HUDEP-2 (cell line): ENCODE data around the gene POU6F1.
A peak's percentile ranks its signal among the peaks of the same experiment; 100 is the strongest.
"Not testable (repeated sequence)": the region's sequence is repeated elsewhere in the genome, so short reads cannot be mapped to it uniquely, and the experiment has no call there.

ENCODE experiments used
- DNase-seq, 76 experiments: peaks; one replicate each; lab custom pipeline; 2025; ENCODE audit not compliant: unreplicated experiment in 76 of 76; lab: John Stamatoyannopoulos, UW

The POU6F1 gene

DNA sequence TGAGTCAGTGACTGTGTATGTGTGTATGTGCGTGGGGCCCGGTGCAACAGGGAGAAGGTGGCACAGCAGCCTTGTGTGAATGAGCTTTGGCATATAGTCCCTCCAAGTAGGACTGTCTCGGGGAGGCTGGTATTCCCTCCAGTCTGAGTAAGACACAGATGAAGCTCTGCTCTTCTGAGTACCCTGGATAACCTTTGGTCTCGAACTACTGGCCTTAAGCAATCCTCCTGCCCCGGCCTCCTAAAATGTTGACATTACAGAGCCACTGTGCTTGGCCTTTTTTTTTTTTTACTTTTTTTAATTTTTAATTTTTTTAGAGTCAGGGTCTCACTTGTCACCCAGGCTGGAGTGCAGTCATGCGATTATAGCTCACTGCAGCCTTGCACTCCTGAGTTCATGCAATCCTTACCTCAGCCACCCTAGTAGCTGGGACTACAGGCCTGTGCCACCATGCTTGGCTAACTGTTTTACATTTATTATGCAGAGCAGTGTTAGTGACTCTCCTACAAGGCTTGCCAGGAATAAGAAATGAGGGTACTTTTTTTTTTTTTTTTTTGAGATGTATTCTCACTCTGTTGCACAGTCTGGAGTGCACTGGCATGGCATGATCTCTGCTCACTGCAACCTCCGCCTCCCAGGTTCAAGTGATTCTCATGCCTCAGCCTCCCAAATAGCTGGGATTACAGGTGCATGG is 11.4 kb upstream of the POU6F1 start:
- no peak for DNase-seq

DNA sequence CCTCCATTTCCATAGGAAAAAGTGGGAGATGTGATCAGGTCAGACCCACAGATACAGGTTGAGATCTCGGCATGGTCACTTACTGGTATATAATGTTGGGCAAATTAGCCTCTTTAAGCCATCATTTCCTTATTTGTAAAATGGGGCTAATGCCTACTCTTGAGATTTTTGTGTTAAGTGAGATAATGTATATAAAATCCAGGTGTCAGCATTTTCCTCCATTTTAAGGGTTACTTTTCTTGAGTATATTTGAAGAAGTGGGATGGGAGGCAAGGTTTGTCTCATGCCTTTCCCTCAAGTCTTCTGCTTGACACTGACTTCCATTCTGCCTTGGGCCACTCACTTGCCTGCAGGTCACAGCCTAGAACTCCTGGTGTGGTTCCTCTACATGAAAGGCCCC is 10.1 kb upstream of the POU6F1 start:
- no peak for DNase-seq

DNA sequence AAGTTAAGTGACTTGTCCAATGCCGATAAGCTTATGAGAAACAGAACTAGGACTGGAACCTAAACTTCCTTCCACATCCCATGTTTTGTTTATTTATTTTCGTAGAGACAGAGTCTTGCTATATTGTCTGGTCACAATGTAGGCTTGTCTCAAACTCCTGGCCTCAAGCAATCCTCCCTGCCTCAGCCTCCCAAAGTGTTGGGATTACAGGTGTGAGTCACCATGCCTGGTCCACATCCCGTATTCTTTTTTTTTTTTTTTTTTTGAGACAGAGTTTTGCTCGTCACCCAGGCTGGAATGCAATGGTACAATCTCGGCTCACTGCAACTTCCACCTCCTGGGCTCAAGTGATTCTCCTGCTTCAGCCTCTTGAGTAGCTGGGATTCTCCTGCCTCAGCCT is 9.2 kb upstream of the POU6F1 start:
- not testable (repeated sequence) for DNase-seq

DNA sequence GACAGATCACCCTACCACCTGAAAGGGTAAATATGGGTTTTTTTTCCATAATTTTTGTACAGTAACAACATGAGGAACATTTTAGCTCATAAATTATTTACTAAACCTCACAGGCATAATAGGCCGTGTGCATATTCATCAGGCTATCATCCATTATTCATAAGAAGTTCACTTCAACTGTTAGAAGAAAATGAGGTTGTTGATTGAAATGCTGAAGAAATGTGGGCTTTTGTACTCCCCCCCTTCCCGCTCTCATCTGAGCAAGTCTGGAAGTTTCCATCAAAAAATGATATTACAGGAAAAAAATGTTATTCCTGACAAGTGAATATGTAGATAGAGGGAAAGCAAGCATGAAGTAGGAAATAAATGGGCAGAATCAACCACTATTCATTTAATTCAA is 7.9 kb upstream of the POU6F1 start:
- DNase-seq: no peak

DNA sequence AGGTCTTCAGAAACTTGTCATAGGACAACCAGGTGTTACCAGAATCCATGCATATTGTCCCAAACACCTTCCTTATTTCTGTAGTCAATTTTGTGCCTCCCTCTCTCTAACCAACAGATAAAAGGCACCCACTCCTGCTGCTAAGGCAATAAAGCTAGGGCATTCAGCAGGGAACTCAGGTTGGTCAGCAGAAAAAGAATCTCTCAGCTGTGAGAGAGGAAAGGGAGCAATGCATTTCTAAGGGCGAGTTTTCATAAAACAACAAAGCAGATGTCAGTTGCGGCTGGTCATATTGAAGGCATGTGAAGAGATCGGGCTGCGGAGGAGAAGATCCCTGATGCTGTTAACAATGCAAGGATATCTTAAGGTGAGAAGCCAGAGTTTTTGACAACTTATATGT is 7.4 kb upstream of the POU6F1 start:
- DNase-seq: no peak

DNA sequence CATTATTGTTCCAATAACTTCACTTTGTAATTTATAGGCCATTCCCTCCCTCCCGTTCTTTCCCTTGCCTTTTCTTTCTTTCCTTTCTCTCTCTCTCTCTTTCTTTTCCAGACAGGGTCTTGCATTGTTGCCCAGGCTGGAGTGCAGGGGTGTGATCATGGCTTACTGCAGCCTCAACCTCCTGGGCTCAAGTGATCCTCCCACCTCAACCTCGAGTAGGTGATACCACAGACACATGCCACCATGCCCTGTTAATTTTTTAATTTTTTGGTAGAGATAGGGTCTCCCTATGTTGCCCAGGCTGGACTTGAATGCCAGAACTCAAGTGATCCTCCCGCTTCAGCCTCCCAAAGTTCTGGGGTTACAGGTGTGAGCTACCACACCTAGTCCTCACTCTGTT is 6.8 kb upstream of the POU6F1 start:
- no peak for DNase-seq

DNA sequence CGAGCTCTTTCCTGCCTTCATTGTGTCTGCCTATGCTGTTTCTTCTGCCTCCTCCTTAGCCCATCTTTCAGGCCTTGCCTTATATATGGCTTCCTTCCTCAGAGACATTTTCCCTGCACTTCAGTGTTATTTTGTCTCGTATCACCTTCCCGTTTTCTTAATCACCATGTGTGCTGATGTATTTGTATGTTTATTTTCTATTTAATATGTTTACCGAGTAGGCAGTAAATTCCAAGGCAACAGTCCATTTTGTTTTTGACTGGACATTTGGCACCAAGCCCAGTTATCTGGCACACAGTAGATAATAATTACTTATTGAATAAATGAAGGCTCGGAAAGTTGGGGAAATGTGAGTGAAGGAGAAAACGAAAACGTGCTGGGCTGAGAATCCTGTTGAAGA is 4.6 kb upstream of the POU6F1 start:
- no peak for DNase-seq

DNA sequence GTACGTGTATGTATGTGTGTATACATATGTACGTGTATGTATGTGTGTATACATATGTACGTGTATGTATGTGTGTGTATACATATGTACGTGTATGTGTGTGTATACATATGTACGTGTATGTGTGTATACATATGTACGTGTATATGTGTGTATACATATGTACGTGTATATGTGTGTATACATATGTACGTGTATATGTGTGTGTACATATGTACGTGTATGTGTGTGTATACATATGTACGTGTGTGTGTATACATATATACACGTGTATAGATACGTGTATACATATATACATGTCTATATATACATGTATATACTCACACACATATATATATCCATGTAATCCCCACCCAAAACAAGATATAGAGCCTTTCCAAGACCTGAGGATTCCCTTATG is 2.0 kb upstream of the POU6F1 start:
- not testable (repeated sequence) for DNase-seq

DNA sequence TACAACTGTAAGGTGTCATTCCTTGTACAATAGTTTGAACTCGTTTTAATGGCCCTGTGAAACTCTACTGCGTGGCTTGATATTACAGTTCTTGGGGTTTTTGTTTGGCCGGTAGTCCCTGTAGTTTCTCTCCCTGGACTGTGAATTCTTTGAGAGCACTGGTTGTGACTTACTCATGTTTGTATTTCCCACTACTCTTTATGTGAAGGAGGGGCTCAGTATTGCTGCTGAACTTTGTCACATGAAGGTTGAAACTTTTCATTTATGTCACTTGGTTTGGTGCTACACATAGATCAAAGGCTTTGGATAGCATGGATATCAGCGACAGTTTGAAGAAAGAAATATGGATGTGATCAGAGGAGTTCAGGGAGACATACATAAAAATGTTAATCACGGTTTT is 1.5 kb upstream of the POU6F1 start:
- DNase-seq: peak in 3 of 76 experiments; percentile 2 to 35 (median 26)

DNA sequence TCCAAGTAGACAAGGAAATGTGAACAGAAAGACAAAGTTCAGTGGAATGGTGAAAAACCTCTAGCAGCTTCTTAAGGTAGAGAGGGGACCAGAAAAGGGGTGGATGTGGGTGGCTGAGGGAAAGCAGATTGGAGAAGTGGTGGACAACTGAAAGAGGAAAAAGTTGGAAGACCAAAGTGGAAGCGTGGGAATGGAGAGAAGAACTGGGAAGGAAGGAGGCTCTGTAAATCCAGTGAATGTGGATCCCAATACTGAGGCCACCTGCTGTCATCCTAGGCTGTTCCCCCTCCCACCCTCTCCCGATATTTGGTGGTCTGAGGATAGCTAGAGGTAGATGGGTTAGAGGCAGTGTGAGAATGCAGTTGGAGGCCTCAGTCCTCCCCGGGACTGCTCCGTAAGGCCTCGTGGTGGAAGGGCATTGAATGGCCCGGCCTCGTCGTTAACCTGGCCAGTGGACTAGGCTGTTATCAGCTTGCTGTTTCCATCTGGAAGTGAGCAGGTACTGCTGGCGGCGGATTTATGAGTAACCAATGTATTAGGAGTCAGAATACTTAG is 822 bp upstream of the POU6F1 start:
- DNase-seq: peak in 40 of 76 experiments; percentile 4 to 64 (median 26)

DNA sequence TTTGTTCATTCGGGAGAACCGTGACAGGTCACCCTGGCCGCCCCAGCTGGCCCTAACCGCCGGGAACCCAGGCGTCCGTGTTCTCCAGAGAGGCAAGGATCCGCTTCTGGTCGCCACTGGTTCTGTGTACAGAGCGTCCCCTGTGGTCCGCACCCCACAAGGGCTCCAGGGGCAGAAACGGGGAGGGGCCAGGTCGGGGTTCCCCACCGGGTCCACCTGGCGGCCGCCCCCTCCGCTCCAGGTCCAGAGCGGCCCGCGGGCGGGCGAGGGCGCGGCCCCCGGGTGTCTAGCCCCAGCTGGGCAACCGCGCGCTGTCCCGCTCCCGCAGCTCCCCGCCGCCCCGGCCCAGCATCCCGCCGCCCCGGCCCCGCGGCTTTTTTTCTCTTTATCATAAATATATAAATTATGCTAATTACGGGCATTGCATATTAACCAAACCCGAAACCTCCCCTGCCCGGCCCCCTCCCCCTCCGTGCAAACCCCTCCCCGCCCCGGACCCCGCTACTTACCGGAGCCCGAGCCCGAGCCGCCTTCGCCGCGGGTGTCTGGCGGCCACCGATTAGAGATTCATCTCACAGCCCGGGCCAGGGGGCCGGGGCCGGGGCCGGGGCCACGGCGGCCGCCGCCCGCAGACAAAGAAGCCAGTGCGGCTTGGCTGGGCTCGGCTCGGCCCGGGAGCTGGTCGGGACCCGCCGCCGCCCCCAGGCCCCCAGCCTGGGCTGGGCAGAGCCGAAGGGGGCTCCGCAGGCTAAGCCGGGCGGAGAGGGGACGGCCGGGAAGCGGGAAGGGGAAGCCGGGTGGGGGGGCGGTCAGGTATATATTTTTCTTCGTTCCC is 512 bp downstream of the POU6F1 start:
- peak in 40 of 76 experiments; percentile 7 to 53 (median 31) for DNase-seq

DNA sequence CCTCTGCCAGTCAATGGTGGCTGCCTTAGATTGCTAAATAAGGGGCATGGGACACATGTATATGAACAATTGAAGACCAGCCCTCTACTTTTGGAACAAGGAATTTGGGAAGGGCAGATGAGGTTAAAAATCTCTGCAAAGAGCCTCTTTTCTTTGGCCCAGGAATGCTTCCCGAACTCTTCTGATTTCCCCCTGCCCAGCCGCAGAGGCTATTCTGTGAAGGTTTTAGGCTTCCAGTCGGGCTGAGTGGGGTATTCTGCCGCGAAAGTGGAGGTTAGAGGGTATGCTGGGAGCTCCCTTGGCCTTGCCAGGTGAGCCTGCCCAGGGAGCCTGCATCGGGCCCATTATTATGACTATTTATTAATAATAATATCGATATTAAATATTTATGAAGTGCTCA is 1.2 kb downstream of the POU6F1 start:
- no peak for DNase-seq

DNA sequence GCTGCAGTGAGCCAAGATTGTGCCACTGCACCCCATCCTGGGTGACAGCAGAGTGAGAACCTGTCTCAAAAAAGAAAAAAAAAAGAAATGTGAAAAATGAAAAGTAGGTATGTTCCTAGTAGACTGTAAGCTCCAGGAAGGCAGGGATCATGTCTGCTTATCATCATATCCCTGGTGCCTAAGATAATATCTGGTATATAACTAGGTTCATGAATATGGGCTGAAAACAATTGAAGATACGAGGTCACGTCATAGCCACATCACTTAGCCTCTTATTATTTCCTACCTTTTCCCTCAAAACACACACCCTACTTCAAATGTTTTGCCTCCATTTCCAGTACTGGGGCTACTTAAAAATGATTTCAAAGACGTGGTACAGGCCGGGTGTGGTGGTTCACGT is 3.0 kb downstream of the POU6F1 start:
- DNase-seq: no peak

DNA sequence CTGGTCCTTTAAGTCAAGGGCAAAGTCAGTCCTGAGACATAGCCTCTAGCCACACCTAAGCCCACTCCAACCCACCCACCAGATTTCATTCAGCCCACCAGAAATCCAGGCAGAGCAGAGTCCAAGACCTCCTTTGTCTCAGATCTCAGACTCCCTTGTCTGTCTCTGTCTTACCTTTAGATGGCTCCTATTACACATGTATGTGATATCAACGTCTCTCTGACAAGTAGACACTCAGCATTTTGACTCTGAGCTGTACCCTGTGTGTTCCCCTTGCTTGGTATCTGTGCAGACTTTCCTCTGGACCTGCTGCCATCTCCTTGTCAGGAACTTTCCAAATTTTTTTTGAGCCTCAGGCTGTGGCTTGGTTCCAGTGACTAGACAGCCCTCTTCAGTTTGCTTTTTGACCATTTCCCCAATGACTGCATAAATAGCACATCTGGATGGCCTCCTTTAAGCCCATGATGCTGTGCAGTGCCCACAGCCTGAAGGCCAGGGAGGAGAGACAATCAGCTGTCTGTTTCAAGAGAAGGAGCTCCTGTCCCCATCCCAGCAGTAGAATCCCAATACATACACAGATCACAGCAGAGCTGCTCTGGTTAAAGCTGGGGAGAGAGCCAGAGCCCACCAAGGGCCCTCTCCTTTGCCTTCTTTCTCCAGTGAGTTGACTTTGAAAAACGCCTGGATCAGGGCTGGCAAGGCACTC is 7.0 kb downstream of the POU6F1 start:
- no peak for DNase-seq

DNA sequence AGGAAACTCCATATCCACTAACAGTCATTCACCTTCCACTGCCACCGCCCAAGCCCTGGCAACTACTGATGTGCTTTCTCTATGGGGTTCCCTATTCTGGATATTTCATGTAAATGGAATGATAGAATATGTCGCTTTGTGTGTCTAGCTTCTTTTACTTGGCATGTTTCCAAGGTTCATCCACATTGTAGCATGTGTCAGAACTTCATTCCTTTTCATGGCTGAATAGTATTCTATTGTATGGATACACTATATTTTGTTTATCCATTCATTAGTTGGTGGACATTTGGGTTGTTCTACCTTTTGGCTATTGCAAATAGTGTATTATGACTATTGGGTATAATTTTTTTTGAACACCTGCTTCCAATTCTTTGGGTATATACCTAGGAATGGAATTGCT is 8.6 kb downstream of the POU6F1 start:
- no peak for DNase-seq

DNA sequence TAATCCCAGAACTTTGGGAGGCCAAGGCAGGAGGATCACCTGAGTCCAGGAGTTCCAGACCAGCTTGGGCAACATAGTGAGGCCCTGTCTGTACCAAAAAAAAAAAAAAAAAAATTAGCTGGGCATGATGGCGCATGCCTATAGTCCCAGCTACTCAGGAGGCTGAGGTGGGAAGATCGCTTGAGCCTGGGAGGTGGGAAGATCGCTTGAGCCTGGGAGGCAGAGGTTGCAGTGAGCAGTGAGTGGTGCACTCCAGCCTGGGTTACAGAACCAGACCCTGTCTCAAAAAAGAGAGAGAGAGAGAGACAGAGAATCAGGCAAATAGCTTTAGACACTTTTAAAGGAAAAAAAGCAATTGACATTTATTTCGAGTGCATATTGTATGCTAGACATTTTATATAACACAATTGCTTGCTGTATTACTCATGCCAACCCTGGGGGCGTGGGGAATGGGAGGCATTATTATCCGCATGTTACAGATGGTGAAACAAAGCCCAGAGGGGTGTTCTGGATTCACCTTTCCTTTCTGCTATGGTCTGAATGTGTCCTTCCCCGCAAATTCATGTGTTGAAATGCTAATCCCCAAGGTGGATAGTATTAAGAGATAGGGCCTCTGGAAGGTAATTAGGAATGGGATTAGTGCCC is 9.7 kb downstream of the POU6F1 start:
- no peak for DNase-seq

DNA sequence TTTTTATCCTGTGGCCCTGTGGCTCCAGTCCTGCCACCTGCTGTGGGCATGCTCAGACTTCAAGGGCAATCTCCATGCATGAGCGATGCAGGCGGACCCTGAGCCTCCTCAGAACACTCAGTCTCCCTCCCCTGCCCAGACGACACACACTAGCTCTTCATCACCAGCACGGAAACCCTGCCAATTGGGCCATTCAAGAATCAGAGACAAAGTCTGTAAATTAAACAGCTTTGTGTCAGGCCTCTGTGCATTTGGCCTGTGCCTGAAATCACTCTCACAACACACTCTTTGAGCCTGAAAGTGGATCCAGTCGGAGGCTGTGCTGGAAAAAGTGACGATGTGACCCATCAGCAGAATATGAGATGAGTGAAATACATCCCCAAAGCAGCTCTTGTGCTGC is 12.5 kb downstream of the POU6F1 start:
- DNase-seq: no peak

DNA sequence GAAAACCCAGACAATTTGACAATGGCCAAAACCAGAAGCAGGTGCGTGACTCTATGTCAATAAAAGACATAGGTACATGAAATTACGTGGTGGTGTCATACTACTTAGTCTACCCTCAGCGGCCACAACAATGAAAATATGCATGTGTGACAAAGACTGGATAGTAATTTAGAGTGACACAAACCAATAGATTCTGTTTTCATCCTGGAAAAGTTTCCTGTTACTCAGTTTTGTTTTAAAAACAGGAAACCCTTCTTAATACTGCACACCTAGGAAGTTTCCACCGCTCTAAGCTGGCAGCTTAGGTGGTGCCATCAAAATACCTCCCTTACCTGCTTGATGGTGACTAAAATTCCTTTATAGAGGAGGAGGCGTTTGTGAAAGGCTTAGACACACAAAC is 15.1 kb downstream of the POU6F1 start:
- DNase-seq: no peak

DNA sequence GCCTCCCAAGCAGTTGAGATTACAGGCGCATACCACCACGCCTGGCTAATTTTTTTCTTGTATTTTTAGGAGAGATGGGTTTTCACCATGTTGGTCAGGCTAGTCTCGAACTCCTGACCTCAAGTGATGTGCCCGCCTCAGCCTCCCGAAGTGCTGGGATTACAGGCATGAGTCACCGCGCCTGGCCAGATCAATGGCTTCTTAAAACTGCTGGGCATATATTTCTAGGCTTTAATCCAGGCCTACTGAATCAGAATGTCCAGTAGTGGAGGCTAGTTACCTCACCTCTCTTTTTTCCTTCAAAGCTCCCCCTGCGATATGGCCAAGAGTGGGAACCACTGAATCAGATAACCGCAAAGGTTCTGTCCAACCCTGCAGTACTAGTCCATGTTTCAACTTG is 17.1 kb downstream of the POU6F1 start:
- DNase-seq: no peak

DNA sequence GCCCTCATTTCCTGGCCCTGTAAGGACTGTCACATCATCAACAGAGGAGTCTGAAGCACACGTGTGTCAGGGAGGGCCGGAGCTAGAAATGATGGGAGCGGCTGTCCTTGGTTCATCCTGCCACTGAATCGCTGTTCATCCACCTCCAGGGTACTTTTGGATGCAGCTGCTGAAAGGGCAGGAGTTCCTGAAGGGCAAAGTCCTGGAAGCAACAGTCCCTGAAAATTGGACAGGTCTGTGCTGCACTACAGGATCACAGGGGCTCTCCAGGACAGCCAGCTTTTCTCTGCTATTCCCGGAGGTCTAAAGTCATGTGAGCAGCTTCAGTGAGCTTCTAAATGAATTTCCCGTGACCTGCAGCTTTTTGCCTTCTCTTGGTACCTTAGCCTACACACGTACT is 17.7 kb downstream of the POU6F1 start:
- DNase-seq: no peak
